H9 (cell line): ENCODE data around the gene RHBDD1. TPM values are rescaled to one million over a fixed set of nuclear protein-coding genes. Genes with fewer than 3 reads are reported as not detected.

Experiments used
- DNase-seq: peaks from one replicate; pipeline ENCODE4 v3.0.0-alpha.2; 2017
- H2AFZ ChIP-seq: one replicate; pipeline ENCODE4 v1.6.1; 2013; ENCODE audit warnings: mild to moderate bottlenecking, low read length, control low read depth, moderate library complexity
- H2AK5ac ChIP-seq: 2 replicates; pipeline ENCODE4 v1.6.1; 2013; ENCODE audit warnings: low read length, control low read depth, mixed read lengths; ENCODE audit not compliant: insufficient read length
- H2BK120ac ChIP-seq: one replicate; pipeline ENCODE4 v1.6.1; 2013; ENCODE audit warnings: low read depth, mild to moderate bottlenecking, low read length, control low read depth, inconsistent platforms; ENCODE audit not compliant: poor library complexity, severe bottlenecking
- H2BK12ac ChIP-seq: 2 replicates; pipeline ENCODE4 v1.6.1; 2013; ENCODE audit warnings: low read length, control low read depth, mixed read lengths, low read depth; ENCODE audit not compliant: insufficient read length
- H2BK15ac ChIP-seq: 2 replicates; pipeline ENCODE4 v1.6.1; 2013; ENCODE audit warnings: low read depth, low read length, control low read depth
- H2BK20ac ChIP-seq: one replicate; pipeline ENCODE4 v1.6.1; 2013; ENCODE audit warnings: low read depth, mild to moderate bottlenecking, low read length, control low read depth, inconsistent platforms; ENCODE audit not compliant: poor library complexity, severe bottlenecking
- H2BK5ac ChIP-seq: 2 replicates; pipeline ENCODE4 v1.6.1; 2013; ENCODE audit warnings: low read length, control low read depth, mixed read lengths; ENCODE audit not compliant: insufficient read length
- H3K14ac ChIP-seq: 2 replicates; pipeline ENCODE4 v1.6.1; 2013; ENCODE audit warnings: low read length, control low read depth; ENCODE audit not compliant: insufficient read depth
- H3K18ac ChIP-seq: 2 replicates; pipeline ENCODE4 v1.6.1; 2013; ENCODE audit warnings: low read depth, mild to moderate bottlenecking, mixed read lengths, low read length, control low read depth; ENCODE audit not compliant: insufficient read length
- H3K23ac ChIP-seq: 2 replicates; pipeline ENCODE4 v1.6.1; 2013; ENCODE audit warnings: low read length, control low read depth, mixed read lengths, low read depth; ENCODE audit not compliant: insufficient read length
- H3K23me2 ChIP-seq: 2 replicates; pipeline ENCODE4 v1.6.1; 2013; ENCODE audit warnings: low read depth, mild to moderate bottlenecking, mixed read lengths, low read length, control low read depth; ENCODE audit not compliant: insufficient read length, poor library complexity, severe bottlenecking
- H3K27ac ChIP-seq: 2 replicates; pipeline ENCODE4 v1.5.1; 2013; ENCODE audit warnings: low read length, control low read depth, mixed read lengths, low read depth; ENCODE audit not compliant: insufficient read length
- H3K27me3 ChIP-seq: 2 replicates; pipeline ENCODE4 v1.6.1; 2013; ENCODE audit warnings: low read length, control low read depth, inconsistent platforms; ENCODE audit not compliant: insufficient read depth
- H3K4ac ChIP-seq: 2 replicates; pipeline ENCODE4 v1.6.1; 2013; ENCODE audit warnings: low read depth, mild to moderate bottlenecking, control low read depth, inconsistent platforms, low read length, moderate library complexity
- H3K4me1 ChIP-seq: 2 replicates; pipeline ENCODE4 v1.6.1; 2013; ENCODE audit warnings: low read length, control low read depth, inconsistent platforms; ENCODE audit not compliant: insufficient read depth
- H3K4me2 ChIP-seq: 2 replicates; pipeline ENCODE4 v1.6.1; 2013; ENCODE audit warnings: low read length, control low read depth, mixed read lengths; ENCODE audit not compliant: insufficient read length, insufficient read depth
- H3K56ac ChIP-seq: 2 replicates; pipeline ENCODE4 v1.6.1; 2013; ENCODE audit warnings: low read depth, mild to moderate bottlenecking, mixed read lengths, low read length, control low read depth; ENCODE audit not compliant: insufficient read length
- H3K79me1 ChIP-seq: 2 replicates; pipeline ENCODE4 v1.6.1; 2013; ENCODE audit warnings: low read depth, mild to moderate bottlenecking, moderate library complexity, low read length, control low read depth, inconsistent platforms; ENCODE audit not compliant: insufficient read depth, poor library complexity, severe bottlenecking
- H3K79me2 ChIP-seq: 2 replicates; pipeline ENCODE4 v1.6.1; 2013; ENCODE audit warnings: low read length, control low read depth, inconsistent platforms; ENCODE audit not compliant: insufficient read depth
- H3K9ac ChIP-seq: 2 replicates; pipeline ENCODE4 v1.6.1; 2013; ENCODE audit warnings: low read length, control low read depth, mixed read lengths; ENCODE audit not compliant: insufficient read length; ENCODE audit errors: extremely low read depth
- H3K9me3 ChIP-seq: one replicate; pipeline ENCODE4 v1.6.1; 2013; ENCODE audit warnings: low read depth, low read length, inconsistent platforms; ENCODE audit not compliant: control insufficient read depth
- H3T11ph ChIP-seq: one replicate; pipeline ENCODE4 v1.6.1; 2013; ENCODE audit warnings: mild to moderate bottlenecking, low read length, control low read depth, inconsistent platforms
- H4K20me1 ChIP-seq: one replicate; pipeline ENCODE4 v1.6.1; 2013; ENCODE audit not compliant: control insufficient read depth, insufficient read length, insufficient read depth
- H4K5ac ChIP-seq: 2 replicates; pipeline ENCODE4 v1.6.1; 2013; ENCODE audit warnings: low read depth, mild to moderate bottlenecking, mixed read lengths, low read length, control low read depth; ENCODE audit not compliant: insufficient read length
- H4K8ac ChIP-seq: replicated peaks from 2 replicates; pipeline ENCODE4 v1.6.1; 2013; ENCODE audit warnings: low read length, control low read depth, mixed read lengths, low read depth; ENCODE audit not compliant: insufficient read length
- H4K91ac ChIP-seq: 2 replicates; pipeline ENCODE4 v1.6.1; 2013; ENCODE audit warnings: low read depth, mild to moderate bottlenecking, moderate library complexity, mixed read lengths, low read length, control low read depth; ENCODE audit not compliant: insufficient read length
- H3K27ac Mint-ChIP-seq, 3 experiments: 2 replicates in 2 of 3; 3 replicates in 1 of 3; pipeline ENCODE4 v1.8.0; 2020 to 2021; ENCODE audit warnings: mixed read lengths in 3 of 3, mild to moderate bottlenecking in 1 of 3, moderate library complexity in 1 of 3
- H3K27me3 Mint-ChIP-seq: 2 replicates; pipeline ENCODE4 v1.8.0; 2021; ENCODE audit warnings: low read depth, mild to moderate bottlenecking, moderate library complexity, mixed read lengths
- H3K36me3 Mint-ChIP-seq, 3 experiments: 2 replicates in 2 of 3; 3 replicates in 1 of 3; pipeline ENCODE4 v1.8.0; 2020 to 2021; ENCODE audit warnings: low read depth in 3 of 3, mixed read lengths in 3 of 3; ENCODE audit not compliant: insufficient read depth in 1 of 3
- H3K4me1 Mint-ChIP-seq, 2 experiments: 2 replicates each; pipeline ENCODE4 v1.8.0; 2020; ENCODE audit warnings: mixed read lengths in 2 of 2
- H3K4me3 Mint-ChIP-seq, 2 experiments: 2 replicates in 1 of 2; 3 replicates in 1 of 2; pipeline ENCODE4 v1.8.0; 2020 to 2021; ENCODE audit warnings: mild to moderate bottlenecking in 2 of 2, mixed read lengths in 2 of 2, moderate library complexity in 1 of 2
- H3K9me3 Mint-ChIP-seq, 2 experiments: 2 replicates in 1 of 2; 3 replicates in 1 of 2; pipeline ENCODE4 v1.8.0; 2020; ENCODE audit warnings: mild to moderate bottlenecking in 2 of 2, mixed read lengths in 2 of 2, moderate library complexity in 1 of 2
- CTCF ChIP-seq: fragments of 200-600 bp; sonication (generic); conservative IDR thresholded peaks from 3 replicates; pipeline ENCODE4 v1.8.0; 2021; ENCODE audit warnings: antibody characterized with exemption, mild to moderate bottlenecking
- WGBS: extraction: QIAGEN DNeasy Blood & Tissue Kit; methylation state at CpG from one replicate; pipeline ENCODE4 v1.1.7; 2013; ENCODE audit warnings: missing lambda C conversion rate, low lambda C conversion rate, mixed read lengths; ENCODE audit not compliant: insufficient read length; ENCODE audit errors: extremely low coverage; 5-methylcytosine and 5-hydroxymethylcytosine counted together
- total RNA-seq: library from RNA; stranded (reverse); gene quantifications from 2 replicates; pipeline ENCODE4 v1.2.1, GENCODE V29; 2021

The RHBDD1 gene
- total RNA-seq, 1 experiment from 2014 or later, result 24.9 TPM

GRCh38 chr2:226943862-226944620 is 108.2 kb downstream of the RHBDD1 start:
- no peak overlapping the region for H4K8ac ChIP-seq
- H3K56ac ChIP-seq, result no peak overlapping the region
- no peak overlapping the region for H3K23ac ChIP-seq

More at GRCh38 chr2:226943862-226944620, 108.2 kb downstream of the RHBDD1 start:
- H3K14ac ChIP-seq, result no peak overlapping the region
- H3K18ac ChIP-seq, result no peak overlapping the region
- no peaks in the 10 kb centered on the region for H3K27me3 ChIP-seq
- no peaks in the 10 kb centered on the region for H3K23me2 ChIP-seq
- Mint-ChIP-seq H3K27me3 (no peaks in the 10 kb centered on the region), H3K27ac (peak overlapping the region in 1 of 3 experiments; percentile 47; a peak in 1 of 7 replicates), H3K36me3 (peaks cover 12 to 21% (median 15%) of the 10 kb centered on the region in 3 experiments), H3K4me1 (no peaks in the 10 kb centered on the region), H3K9me3 (peaks cover 15 to 22% of the 10 kb centered on the region in 2 experiments; a peak in 4 of 5 replicates), H3K4me3 (no peak overlapping the region)
- H3K9ac ChIP-seq, result no peak overlapping the region
- H4K20me1 ChIP-seq, result no peaks in the 10 kb centered on the region
- no CpG with 5 or more reads among the region's 9 CpGs for WGBS
- no peaks in the 10 kb centered on the region for H3K79me2 ChIP-seq
- H2BK5ac ChIP-seq, result no peak overlapping the region
- H2AK5ac ChIP-seq, result no peak overlapping the region
- no peaks in the 10 kb centered on the region for H3K9me3 ChIP-seq
- TF ChIP-seq CTCF, result no peak
- DNase-seq, result no peak
- no peak overlapping the region for H3T11ph ChIP-seq
- no peak overlapping the region for H2BK12ac ChIP-seq
- H3K4me2 ChIP-seq, result no peak overlapping the region
- H3K27ac ChIP-seq, result no peak overlapping the region
- H3K4ac ChIP-seq, result no peak overlapping the region
- no peak overlapping the region for H4K91ac ChIP-seq
- H3K79me1 ChIP-seq, result no peaks in the 10 kb centered on the region
- no peak overlapping the region for H2BK15ac ChIP-seq
- H4K5ac ChIP-seq, result no peak overlapping the region
- no peak overlapping the region for H2AFZ ChIP-seq
- no peak overlapping the region for H2BK20ac ChIP-seq
- no peak overlapping the region for H2BK120ac ChIP-seq
- H3K4me1 ChIP-seq, result no peaks in the 10 kb centered on the region
